ENCODE results near the gene OR2H2. TPM values are rescaled to one million over a fixed set of nuclear protein-coding genes. Genes with fewer than 3 reads are reported as not detected.

The OR2H2 gene
- total and polyA plus RNA-seq, 2 experiments from 2014 or later, result 0.86 TPM; not detected in 1

DNA sequence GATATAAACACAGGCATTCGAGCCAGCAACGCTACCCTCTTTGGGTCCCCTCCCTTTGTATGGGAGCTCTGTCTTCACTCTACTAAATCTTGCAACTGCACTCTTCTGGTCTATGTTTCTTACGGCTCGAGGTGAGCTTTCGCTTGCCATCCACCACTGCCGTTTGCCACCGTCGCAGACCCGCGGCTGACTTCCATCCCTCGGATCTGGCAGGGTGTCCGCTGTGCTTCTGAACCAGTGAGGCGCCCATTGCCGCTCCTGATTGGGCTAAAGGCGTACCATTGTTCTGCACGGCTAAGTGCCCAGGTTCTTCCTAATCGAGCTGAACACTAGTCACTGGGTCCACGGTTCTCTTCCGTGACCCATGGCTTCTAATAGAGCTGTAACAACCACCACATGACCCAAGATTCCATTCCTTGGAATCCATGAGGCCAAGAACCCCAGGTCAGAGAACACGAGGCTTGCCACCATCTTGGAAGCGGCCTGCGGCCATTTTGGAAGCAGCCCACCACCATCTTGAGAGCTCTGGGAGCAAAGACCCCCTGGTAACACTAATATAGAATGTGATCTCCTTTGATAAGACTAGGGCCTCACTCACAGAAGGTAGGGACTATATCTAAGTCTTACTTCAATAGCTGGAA lies 26.4 kb upstream of the OR2H2 start:
- ATAC-seq (no peak), DNase-seq (ENCODE audit: low spot score) (peak; percentile 38)
- Histone ChIP-seq H3K9me2 (ENCODE audit: insufficient read depth) (0 out of 2 replicates have a peak, but pooled peaks cover 4% of the 10 kb centered on the region), H3K36me3 (ENCODE audit: insufficient read depth) (no peaks in the 10 kb centered on the region), H3K4me1 (ENCODE audit: insufficient read depth) (peaks cover 28% of the 10 kb centered on the region), H3K79me2 (replicated peaks; ENCODE audit: insufficient read depth) (no peaks in the 10 kb centered on the region), H3K4me3 (no peak overlapping the region), H3K27ac (ENCODE audit: low read depth) (no peak overlapping the region), H3K4me2 (no peak overlapping the region), H4K20me1 (replicated peaks; ENCODE audit: insufficient read depth) (no peaks in the 10 kb centered on the region), H3K27me3 (ENCODE audit: insufficient read depth) (peaks cover 37% of the 10 kb centered on the region), H2AFZ (no peak overlapping the region), H3F3A (replicated peaks; ENCODE audit: low read depth) (no peaks in the 10 kb centered on the region; the same call in 1 of the 2 replicates)
- no peaks in the 10 kb centered on the region; the same call in 2 of the 3 replicates for H3K36me3 Mint-ChIP-seq (ENCODE audit: low read depth)
- H3K27ac Mint-ChIP-seq, result no peak overlapping the region
- no peak for TF ChIP-seq NANOG (IDR thresholded peaks at IDR 0.05; ENCODE audit: borderline replicate concordance)
- TF ChIP-seq POLR2AphosphoS5 (IDR thresholded peaks at IDR 0.05; ENCODE audit: low read depth), result no peak
- TF ChIP-seq CREB1 (CRISPR knock-in tag; IDR thresholded peaks at IDR 0.05; ENCODE audit: low read depth), result no peak
- no peak for TF ChIP-seq REST (IDR thresholded peaks at IDR 0.05; ENCODE audit: unreplicated experiment)
- peaks cover 10% of the 10 kb centered on the region; the same call in 2 of the 3 replicates for H3K9me3 Mint-ChIP-seq
- no peak overlapping the region for H3K4me3 Mint-ChIP-seq
- peaks cover 42% of the 10 kb centered on the region for H3K4me1 Mint-ChIP-seq
- peaks cover 40% of the 10 kb centered on the region for H3K27me3 Mint-ChIP-seq (ENCODE audit: insufficient read depth, low read depth, poor library complexity)

- peaks cover 6% of the 10 kb centered on the region; the same call in 2 of the 3 replicates for H3K9me3 Mint-ChIP-seq
- peaks cover 28% of the 10 kb centered on the region for H3K4me1 ChIP-seq (ENCODE audit: insufficient read depth)
- no peaks in the 10 kb centered on the region for H3K36me3 ChIP-seq (ENCODE audit: insufficient read depth)
- ATAC-seq, result no peak
- H3K27ac ChIP-seq (ENCODE audit: low read depth), result no peak within 1 kb of the TSS
- H2AFZ ChIP-seq, result peak within 1 kb of the TSS; percentile 49
- H3K79me2 ChIP-seq (replicated peaks; ENCODE audit: insufficient read depth), result no peaks in the 10 kb centered on the region
- H3K36me3 Mint-ChIP-seq (ENCODE audit: low read depth), result no peaks in the 10 kb centered on the region; the same call in 2 of the 3 replicates
- peaks cover 33% of the 10 kb centered on the region for H3K4me1 Mint-ChIP-seq
- H3K27me3 ChIP-seq (ENCODE audit: insufficient read depth), result peaks cover 26% of the 10 kb centered on the region
- H3K4me2 ChIP-seq, result peak within 1 kb of the TSS; percentile 42; the same call in 1 of the 2 replicates
- H3K4me3 ChIP-seq, result no peak within 1 kb of the TSS
- no peaks in the 10 kb centered on the region; the same call in 1 of the 2 replicates for H3F3A ChIP-seq (replicated peaks; ENCODE audit: low read depth)
- H3K4me3 Mint-ChIP-seq, result no peak within 1 kb of the TSS
- no peaks in the 10 kb centered on the region for H4K20me1 ChIP-seq (replicated peaks; ENCODE audit: insufficient read depth)
- no peak within 1 kb of the TSS for H3K27ac Mint-ChIP-seq
- 0 out of 2 replicates have a peak, but pooled peaks cover 4% of the 10 kb centered on the region for H3K9me2 ChIP-seq (ENCODE audit: insufficient read depth)
- peaks cover 29% of the 10 kb centered on the region for H3K27me3 Mint-ChIP-seq (ENCODE audit: insufficient read depth, low read depth, poor library complexity)
- DNase-seq (ENCODE audit: low spot score), result no peak
- no peak for TF ChIP-seq CREB1 (CRISPR knock-in tag; IDR thresholded peaks at IDR 0.05; ENCODE audit: low read depth)
- no peak for TF ChIP-seq EZH2phosphoT487 (IDR thresholded peaks at IDR 0.05; ENCODE audit: unreplicated experiment)
- TF ChIP-seq ZNF114 (CRISPR knock-in tag; IDR thresholded peaks at IDR 0.05), result no peak
- TF ChIP-seq REST (IDR thresholded peaks at IDR 0.05; ENCODE audit: unreplicated experiment), result no peak
- no peak for TF ChIP-seq JUNB (IDR thresholded peaks at IDR 0.05; ENCODE audit: unreplicated experiment)
- TF ChIP-seq POLR2AphosphoS5 (IDR thresholded peaks at IDR 0.05; ENCODE audit: low read depth), result no peak
- no peak for TF ChIP-seq EZH2 (IDR thresholded peaks at IDR 0.05; ENCODE audit: low read depth, unreplicated experiment)
- TF ChIP-seq STAT1 (IDR thresholded peaks at IDR 0.05; ENCODE audit: unreplicated experiment), result no peak
- no peak for TF ChIP-seq ZNF331 (CRISPR knock-in tag; IDR thresholded peaks at IDR 0.05; ENCODE audit: low read depth)
- TF ChIP-seq NANOG (IDR thresholded peaks at IDR 0.05; ENCODE audit: borderline replicate concordance), result no peak
- no peak for TF ChIP-seq ETS1 (IDR thresholded peaks at IDR 0.05)
- no peak for TF ChIP-seq CTCF (conservative IDR thresholded peaks at IDR 0.05; ENCODE audit: low read depth in 2 of 2)
Measured at GRCh38 chr6:29559524-29560287, 25.2 kb upstream of the OR2H2 start, which contains the start of gene UBD. TSS of gene UBD (minus strand) at chr6:29559732. CDS start at chr6:29559701, 31 bp downstream.

Data from GM23338 (cell line).